ENCODE measurements around the gene MAB21L3. TPM values are rescaled to one million over a fixed set of nuclear protein-coding genes. Genes with fewer than 3 reads are reported as not detected.

Gene MAB21L3
- total RNA-seq, 1 donor from 2014 or later, result 1.2 TPM

DNA sequence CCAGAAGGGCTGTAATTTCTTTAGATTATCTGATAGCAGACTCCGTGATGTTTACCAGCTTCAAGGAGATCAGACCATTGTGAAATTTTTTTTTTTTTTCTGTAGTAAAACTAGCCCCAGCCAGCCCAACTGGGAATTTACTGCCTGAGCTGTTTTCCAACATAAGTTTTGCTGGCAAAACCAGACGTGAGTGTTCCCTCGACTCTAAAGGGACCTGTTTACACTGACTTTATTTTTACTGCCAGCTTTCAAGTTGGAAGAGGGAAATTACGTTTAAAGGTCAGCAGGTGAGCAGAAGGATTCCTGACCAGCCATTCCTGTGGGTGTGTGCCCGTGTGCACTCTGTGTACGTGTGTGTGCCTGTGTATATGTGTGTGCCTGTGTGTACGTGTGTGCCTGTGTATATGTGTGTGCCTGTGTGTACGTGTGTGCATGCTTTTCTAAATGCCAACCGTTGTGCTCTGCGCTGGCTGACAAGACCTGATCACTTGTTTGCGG lies 374 bp downstream of the MAB21L3 start:
- H3K9me3 ChIP-seq, result no peaks in the 10 kb centered on the region
- peak; percentile 45 to 47 for ATAC-seq
- no peak overlapping the region for H3K4me3 ChIP-seq
- peaks cover 14% of the 10 kb centered on the region for H3K4me1 ChIP-seq
- intact Hi-C loops (cut with DNase I), result no loop called here
- peak overlapping the region; percentile 2 for H3K27ac ChIP-seq
- H3K27me3 ChIP-seq (ENCODE audit: low read depth), result no peaks in the 10 kb centered on the region
- DNase-seq, result no peak
- H3K36me3 ChIP-seq, result no peaks in the 10 kb centered on the region
- TF ChIP-seq, protein P1, sequence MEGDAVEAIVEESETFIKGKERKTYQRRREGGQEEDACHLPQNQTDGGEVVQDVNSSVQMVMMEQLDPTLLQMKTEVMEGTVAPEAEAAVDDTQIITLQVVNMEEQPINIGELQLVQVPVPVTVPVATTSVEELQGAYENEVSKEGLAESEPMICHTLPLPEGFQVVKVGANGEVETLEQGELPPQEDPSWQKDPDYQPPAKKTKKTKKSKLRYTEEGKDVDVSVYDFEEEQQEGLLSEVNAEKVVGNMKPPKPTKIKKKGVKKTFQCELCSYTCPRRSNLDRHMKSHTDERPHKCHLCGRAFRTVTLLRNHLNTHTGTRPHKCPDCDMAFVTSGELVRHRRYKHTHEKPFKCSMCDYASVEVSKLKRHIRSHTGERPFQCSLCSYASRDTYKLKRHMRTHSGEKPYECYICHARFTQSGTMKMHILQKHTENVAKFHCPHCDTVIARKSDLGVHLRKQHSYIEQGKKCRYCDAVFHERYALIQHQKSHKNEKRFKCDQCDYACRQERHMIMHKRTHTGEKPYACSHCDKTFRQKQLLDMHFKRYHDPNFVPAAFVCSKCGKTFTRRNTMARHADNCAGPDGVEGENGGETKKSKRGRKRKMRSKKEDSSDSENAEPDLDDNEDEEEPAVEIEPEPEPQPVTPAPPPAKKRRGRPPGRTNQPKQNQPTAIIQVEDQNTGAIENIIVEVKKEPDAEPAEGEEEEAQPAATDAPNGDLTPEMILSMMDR (IDR thresholded peaks at IDR 0.05), result no peak

DNA sequence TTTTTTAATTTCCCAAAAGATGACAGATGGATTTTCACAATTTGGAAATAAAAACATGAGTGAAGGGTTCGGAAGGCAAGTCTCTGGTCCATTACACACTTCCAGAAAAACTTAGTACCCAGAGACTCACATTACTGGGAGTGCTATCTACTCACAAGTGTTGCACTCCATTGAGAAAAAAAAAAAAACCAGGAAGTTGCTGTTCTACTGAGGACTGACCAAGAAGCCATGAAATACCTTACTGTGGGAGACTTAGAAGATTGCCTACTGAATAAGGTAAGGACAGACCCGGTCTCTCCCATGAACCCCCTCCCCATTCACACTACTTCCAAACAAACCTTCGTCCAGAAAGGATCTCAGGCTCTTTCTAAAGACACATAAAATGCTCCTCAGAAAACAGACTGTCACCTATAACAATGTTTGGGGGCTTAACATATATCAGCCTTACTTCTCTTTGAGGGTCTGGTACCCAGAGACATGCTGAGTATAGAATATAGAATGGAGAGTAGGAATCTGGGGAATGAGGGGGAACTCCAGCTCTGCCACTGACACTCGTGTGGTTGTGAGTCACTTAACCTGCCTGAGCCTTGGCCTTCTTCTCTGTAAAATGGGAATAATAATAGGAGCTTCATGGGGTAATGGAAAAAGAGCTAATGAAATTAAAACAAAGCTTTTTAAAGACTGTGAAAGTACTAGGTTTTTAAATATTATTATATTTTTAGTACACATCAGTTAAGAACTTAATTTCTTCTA lies 1.4 kb downstream of the MAB21L3 start:
- intact Hi-C loops (cut with DNase I), result no loop called here
- peak in 1 of 2 donors; percentile 21 for ATAC-seq

DNA sequence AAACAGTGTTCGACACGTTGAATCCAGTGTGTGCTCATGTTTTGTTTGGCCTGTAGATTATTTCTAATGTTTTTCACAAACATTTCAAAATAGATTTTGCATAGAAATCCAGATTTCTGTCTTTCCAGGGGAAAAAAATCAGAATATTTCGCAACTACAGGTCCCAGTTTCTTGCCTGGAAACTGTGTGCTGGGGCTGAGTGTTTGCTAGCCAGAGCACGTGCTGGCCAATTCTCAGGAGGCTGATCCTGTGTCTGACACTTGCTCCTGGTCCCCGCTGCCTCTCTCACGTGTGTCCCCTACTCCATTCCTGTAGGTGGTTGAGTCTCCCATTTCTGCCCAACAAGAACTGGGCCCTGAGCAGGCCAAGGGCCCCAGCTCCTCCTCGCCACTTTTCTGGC lies 2.4 kb downstream of the MAB21L3 start:
- H3K27ac ChIP-seq, result no peak overlapping the region
- ATAC-seq, result no peak
- no peak for DNase-seq

More for the DNA sequence above, 1.4 kb downstream of the MAB21L3 start:
- no peaks in the 10 kb centered on the region for H3K27me3 ChIP-seq (ENCODE audit: low read depth)
- peaks cover 14% of the 10 kb centered on the region for H3K4me1 ChIP-seq
- no peak for DNase-seq
- TF ChIP-seq, protein P1 (IDR thresholded peaks at IDR 0.05), result no peak
- H3K27ac ChIP-seq, result no peak overlapping the region
- H3K9me3 ChIP-seq, result no peaks in the 10 kb centered on the region
- H3K36me3 ChIP-seq, result no peaks in the 10 kb centered on the region
- H3K4me3 ChIP-seq, result no peak overlapping the region

DNA sequence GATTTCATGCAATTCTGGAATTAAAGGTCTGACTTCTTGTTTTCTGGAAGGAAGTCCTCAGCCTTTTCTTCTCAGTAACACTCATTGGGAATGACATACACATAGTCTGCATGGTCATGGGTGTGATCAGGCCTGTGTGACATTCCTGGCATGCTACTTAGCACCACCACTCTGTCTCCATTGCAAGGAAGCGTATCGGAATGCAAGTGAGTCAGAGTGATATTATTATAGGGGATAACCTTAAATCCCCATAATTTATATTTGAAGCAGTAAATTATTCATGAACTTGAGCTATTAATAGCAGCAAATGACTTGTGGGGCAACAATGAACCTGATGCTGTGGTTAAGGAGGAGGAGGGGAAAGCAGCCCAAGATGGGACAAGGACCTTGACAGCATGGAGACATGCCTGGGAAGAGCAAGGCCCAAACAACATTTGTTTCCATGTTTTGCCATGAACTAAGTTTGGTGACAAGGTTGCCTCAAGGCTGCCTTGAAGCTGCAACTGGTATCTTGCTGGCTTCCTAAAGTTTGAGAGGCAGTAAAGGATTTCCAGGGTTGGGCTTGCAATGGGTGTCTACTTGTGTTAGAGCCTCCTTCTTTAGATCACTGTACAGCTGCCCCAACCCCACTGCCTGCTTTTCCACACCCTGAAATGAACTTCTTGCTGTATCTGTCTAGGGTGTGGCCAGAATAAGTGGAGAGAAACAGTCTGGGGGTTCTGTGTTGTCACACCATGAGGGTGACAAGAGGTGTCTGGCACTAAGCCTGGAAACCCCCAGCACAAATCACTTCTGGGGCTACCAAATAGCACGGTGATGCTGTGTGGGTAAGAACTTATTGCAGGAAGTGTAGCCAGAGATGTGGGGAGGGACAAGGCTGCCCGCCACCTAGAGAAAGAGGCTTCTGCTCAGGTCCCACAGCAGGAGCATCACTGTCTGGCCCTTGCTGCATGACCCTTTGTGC lies 4.6 kb downstream of the MAB21L3 start:
- intact Hi-C loops (cut with DNase I), result no loop called here
- Histone ChIP-seq H3K4me1 (peaks cover 12% of the 10 kb centered on the region), H3K27ac (no peak overlapping the region), H3K9me3 (no peaks in the 10 kb centered on the region), H3K36me3 (no peaks in the 10 kb centered on the region), H3K4me3 (no peak overlapping the region), H3K27me3 (ENCODE audit: low read depth) (no peaks in the 10 kb centered on the region)
- ATAC-seq, result peak; percentile 28 to 58
- TF ChIP-seq, protein P1 (IDR thresholded peaks at IDR 0.05), result no peak
- DNase-seq, result no peak

More for the DNA sequence above, 2.4 kb downstream of the MAB21L3 start:
- Histone ChIP-seq H3K36me3 (no peaks in the 10 kb centered on the region), H3K4me1 (peaks cover 14% of the 10 kb centered on the region), H3K27me3 (ENCODE audit: low read depth) (no peaks in the 10 kb centered on the region), H3K9me3 (no peaks in the 10 kb centered on the region), H3K4me3 (no peak overlapping the region)
- intact Hi-C loops (cut with DNase I), result no loop called here
- TF ChIP-seq, protein P1 (IDR thresholded peaks at IDR 0.05), result no peak

DNA sequence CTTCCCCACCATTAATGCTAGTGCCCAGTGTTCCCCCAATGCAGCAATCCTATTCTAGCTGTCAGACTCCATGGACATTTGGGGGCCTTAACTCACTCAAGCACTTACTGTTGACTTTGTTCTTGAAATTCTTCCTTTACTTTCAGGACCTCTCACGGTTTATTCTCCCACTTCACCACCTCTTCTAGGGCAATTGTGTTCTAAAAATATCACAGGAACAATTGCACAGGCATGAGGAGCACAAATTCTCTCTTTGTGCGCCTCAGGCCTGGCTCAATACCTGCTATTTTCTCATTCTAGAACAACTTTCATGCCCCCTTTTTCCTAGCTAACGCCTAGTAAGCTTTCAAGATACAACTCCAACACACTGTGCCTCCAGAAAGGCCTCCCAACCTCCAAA lies 7.3 kb downstream of the MAB21L3 start:
- no peaks in the 10 kb centered on the region for H3K36me3 ChIP-seq
- no peaks in the 10 kb centered on the region for H3K9me3 ChIP-seq
- DNase-seq (no peak), ATAC-seq (peak in 1 of 2 donors; percentile 53)
- no peaks in the 10 kb centered on the region for H3K27me3 ChIP-seq (ENCODE audit: low read depth)
- H3K4me1 ChIP-seq, result peaks cover 7% of the 10 kb centered on the region
- TF ChIP-seq, protein P1 (IDR thresholded peaks at IDR 0.05), result no peak
- H3K4me3 ChIP-seq, result no peak overlapping the region
- intact Hi-C loops (cut with DNase I), result no loop called here
- no peak overlapping the region for H3K27ac ChIP-seq

Data from lower lobe of right lung (tissue), 2 donors.